SK-N-MC (cell line): ENCODE results near the gene NAPSA.
A peak's percentile ranks its signal among the peaks of the same experiment; 100 is the strongest.

ENCODE experiments used
- DNase-seq: peaks from one replicate; pipeline ENCODE4 v3.0.0-alpha.2; 2011; ENCODE audit warnings: low read depth, low spot score
- H3K27ac ChIP-seq: fragments of 200-600 bp; sonication (generic); 2 replicates; pipeline ENCODE4 v1.5.1; 2016; ENCODE audit warnings: mixed run types
- H3K36me3 ChIP-seq: fragments of 200-600 bp; sonication (generic); 2 replicates; pipeline ENCODE4 v1.6.1; 2017; ENCODE audit warnings: antibody characterized with exemption, low read length, mixed read lengths; ENCODE audit not compliant: insufficient read depth
- H3K4me3 ChIP-seq: fragments of 200-600 bp; sonication (generic); 2 replicates; pipeline ENCODE4 v1.5.1; 2016
- H3K9ac ChIP-seq: fragments of 200-600 bp; sonication (generic); 2 replicates; pipeline ENCODE4 v1.8.0; 2017; ENCODE audit warnings: mixed run types, mixed read lengths; ENCODE audit not compliant: insufficient read length
- H3K9me3 ChIP-seq: fragments of 200-600 bp; sonication (generic); 2 replicates; pipeline ENCODE4 v1.6.1; 2017; ENCODE audit warnings: low read depth, mild to moderate bottlenecking, antibody characterized with exemption, low read length, moderate library complexity, mixed read lengths
- EZH2 ChIP-seq: fragments of 200-600 bp; sonication (generic); IDR thresholded peaks from one replicate; pipeline ENCODE4 v1.6.1; 2017; ENCODE audit warnings: antibody characterized with exemption
- FOXP2 ChIP-seq: optimal IDR thresholded peaks from 2 replicates; pipeline ENCODE3; 2011; ENCODE audit warnings: mild to moderate bottlenecking, moderate library complexity; ENCODE audit not compliant: insufficient read depth; ENCODE audit errors: extremely low read length, control extremely low read depth
- POLR2AphosphoS5 ChIP-seq: IDR thresholded peaks from 2 replicates; pipeline ENCODE4 v1.6.1; 2012; ENCODE audit warnings: mild to moderate bottlenecking, low read depth, low read length, borderline replicate concordance

Gene NAPSA

DNA sequence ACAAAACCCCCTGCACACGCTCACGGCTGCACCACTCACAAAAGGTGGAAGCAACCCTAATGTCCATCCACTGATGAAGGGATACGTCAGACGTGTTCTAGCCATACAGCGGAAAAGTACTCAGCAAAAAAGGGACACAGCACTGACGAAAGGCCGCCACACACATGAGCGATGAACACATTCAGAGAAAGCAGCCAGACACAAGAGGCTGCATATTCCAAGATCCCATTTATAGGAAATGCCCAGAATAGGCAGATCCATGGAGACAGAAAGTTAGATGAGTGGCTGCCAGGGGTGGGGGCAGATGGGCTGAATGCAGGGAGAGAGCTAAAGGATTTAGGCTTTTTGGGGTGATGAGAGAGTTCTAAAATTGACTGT lies 22.4 kb upstream of the NAPSA start:
- Histone ChIP-seq H3K4me3 (no peak overlapping the region), H3K27ac (no peak overlapping the region), H3K9ac (no peak overlapping the region)

GRCh38 chr19:50387176-50387867 lies 21.9 kb upstream of the NAPSA start:
- Histone ChIP-seq H3K9me3 (no peaks in the 10 kb centered on the region), H3K4me3 (no peak overlapping the region), H3K27ac (no peak overlapping the region), H3K36me3 (peaks cover 22% of the 10 kb centered on the region; the same call in 1 of the 2 replicates), H3K9ac (no peak overlapping the region)
- TF ChIP-seq FOXP2 (no peak), POLR2AphosphoS5 (no peak), EZH2 (no peak)
- DNase-seq = no peak

More for the DNA sequence above, 22.4 kb upstream of the NAPSA start:
- DNase-seq = no peak
- peaks cover 27% of the 10 kb centered on the region for H3K36me3 ChIP-seq
- no peaks in the 10 kb centered on the region for H3K9me3 ChIP-seq
- no peak for TF ChIP-seq FOXP2
- no peak for TF ChIP-seq POLR2AphosphoS5
- no peak for TF ChIP-seq EZH2

DNA sequence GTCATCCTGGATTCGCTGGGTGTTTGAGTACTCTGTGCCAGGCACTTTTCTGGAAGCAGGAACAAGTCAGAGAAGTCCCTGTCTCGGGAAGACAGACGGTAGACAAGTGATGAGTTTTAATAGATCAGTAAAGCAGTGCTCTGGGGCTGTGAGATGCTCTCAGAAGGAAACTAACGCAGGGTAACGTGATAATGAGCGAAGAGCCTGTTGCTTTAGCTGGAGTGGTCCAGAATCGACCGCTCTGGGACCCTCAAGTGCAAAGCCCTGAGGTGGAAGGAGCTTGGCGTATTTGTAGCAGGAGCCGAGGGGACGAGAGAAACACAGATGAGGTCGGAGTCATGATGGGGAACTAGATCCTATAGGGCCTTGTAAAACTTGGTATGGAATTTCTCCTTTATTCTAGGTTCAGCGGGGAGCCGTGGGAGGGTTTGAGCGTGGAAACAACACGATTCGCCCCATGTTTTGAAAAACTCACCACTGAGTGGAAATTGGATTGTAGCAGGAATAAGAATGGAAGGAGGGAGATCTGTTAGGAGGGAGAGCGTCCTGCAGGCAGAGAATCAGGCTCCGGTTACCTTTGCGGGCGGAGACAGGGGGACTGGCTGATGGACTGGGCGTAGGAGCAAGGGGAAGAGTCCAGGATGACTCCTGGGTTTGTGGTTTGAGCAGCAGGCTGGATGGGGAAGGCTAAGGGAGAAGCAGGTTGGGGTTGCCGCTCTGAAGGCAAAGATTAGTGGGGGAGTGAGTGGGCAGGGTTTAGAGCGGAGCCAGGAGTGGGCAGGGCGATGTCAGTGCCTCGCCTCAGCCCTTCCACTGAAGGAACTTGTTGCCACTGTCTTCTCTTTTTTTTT lies 19.5 kb upstream of the NAPSA start:
- Histone ChIP-seq H3K27ac (peak overlapping the region; percentile 63; the same call in 1 of the 2 replicates), H3K9ac (peak overlapping the region; percentile 80), H3K4me3 (peak overlapping the region; percentile 86), H3K36me3 (peaks cover 18% of the 10 kb centered on the region; the same call in 1 of the 2 replicates), H3K9me3 (no peaks in the 10 kb centered on the region)
- DNase-seq = no peak
- TF ChIP-seq EZH2 (no peak), POLR2AphosphoS5 (no peak)

DNA sequence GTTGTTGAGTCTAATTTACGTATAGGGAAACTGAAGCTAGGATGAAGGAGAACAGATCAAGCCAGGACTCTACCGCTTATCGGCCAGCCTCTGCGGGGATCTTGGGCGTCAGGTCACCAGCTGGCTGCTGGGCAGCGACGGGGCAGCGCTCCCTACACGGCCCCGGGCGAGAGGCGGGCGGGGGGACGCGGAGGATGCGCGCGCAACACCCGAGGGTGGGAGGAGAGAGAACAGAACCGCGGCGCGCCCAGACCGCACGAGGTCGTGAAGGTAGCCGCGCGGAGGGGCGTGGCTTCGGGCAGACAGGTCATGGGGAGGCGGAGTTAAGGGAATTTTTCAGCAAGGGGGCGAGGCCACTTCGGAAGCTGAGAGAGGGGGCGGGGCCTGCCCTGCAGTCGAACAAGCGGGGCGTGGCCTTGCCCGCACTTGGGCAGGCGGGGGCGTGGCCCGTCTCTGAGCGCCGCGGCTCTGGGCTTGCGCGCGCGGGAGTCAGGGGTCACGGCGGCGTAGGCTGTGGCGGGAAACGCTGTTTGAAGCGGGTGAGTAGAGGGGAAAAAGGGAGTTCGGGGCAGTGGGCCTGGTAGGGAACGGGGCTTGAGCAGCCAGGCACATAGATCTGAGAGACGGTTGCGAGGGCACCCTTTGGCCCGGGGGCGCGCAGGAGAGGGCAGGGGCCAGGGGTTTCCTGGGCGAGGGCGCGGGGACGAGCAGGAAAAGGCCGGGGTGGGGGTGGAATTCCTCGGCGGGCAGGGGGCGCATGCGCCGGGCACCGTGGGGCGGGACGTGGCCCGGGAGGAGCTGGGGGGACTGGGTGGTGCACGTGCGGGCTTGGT lies 18.6 kb upstream of the NAPSA start, which contains the start of gene POLD1:
Gene POLD1, plus strand, starts transcription at position 496 of the 833 bp plus-strand sequence. CDS start 14,505 bp downstream, outside the sequence.
- H3K4me3 ChIP-seq = peak within 1 kb of the TSS; percentile 86
- H3K36me3 ChIP-seq = peaks cover 27% of the 10 kb centered on the region; the same call in 1 of the 2 replicates
- H3K9ac ChIP-seq = peak within 1 kb of the TSS; percentile 80
- H3K9me3 ChIP-seq = no peaks in the 10 kb centered on the region
- DNase-seq = peak; percentile 80
- no peak for TF ChIP-seq EZH2
- TF ChIP-seq FOXP2 = no peak
- TF ChIP-seq POLR2AphosphoS5 = peak; percentile 83
- peak within 1 kb of the TSS; percentile 68 for H3K27ac ChIP-seq

- Histone ChIP-seq H3K9ac (peak overlapping the region; percentile 75), H3K9me3 (no peaks in the 10 kb centered on the region), H3K36me3 (peaks cover 35% of the 10 kb centered on the region; the same call in 1 of the 2 replicates), H3K4me3 (peak overlapping the region; percentile 86), H3K27ac (peak overlapping the region; percentile 68; the same call in 1 of the 2 replicates)
- DNase-seq = no peak
- TF ChIP-seq POLR2AphosphoS5 (no peak), EZH2 (no peak), FOXP2 (no peak)
Observed at GRCh38 chr19:50383001-50383851, 17.8 kb upstream of the NAPSA start.

DNA sequence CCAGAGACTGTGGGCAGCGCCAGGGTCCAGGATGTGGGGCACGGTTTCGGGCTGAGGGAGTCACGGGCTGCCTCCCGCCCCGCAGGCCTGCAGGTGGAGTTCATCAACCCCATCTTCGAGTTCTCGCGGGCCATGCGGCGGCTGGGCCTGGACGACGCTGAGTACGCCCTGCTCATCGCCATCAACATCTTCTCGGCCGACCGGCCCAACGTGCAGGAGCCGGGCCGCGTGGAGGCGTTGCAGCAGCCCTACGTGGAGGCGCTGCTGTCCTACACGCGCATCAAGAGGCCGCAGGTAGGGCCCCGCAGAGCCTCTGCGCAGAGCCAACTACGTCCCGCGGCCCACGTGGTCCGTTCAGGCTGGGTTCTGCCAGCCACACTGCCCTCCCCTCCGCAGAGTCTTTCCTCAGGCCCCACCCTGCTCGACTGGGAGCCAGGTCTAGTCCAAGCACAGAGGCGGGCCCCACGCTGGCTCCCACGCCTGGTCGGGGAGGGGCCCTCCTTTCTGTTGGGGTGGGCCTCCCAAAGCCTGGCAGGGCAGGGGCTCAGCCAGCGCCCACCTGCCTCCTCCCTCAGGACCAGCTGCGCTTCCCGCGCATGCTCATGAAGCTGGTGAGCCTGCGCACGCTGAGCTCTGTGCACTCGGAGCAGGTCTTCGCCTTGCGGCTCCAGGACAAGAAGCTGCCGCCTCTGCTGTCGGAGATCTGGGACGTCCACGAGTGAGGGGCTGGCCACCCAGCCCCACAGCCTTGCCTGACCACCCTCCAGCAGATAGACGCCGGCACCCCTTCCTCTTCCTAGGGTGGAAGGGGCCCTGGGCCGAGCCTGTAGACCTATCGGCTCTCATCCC lies 16.7 kb upstream of the NAPSA start:
- Histone ChIP-seq H3K4me3 (no peak overlapping the region), H3K36me3 (peaks cover 35% of the 10 kb centered on the region; the same call in 1 of the 2 replicates), H3K9me3 (no peaks in the 10 kb centered on the region), H3K9ac (no peak overlapping the region), H3K27ac (no peak overlapping the region)
- DNase-seq = no peak
- TF ChIP-seq EZH2 (no peak), POLR2AphosphoS5 (no peak), FOXP2 (no peak)

DNA sequence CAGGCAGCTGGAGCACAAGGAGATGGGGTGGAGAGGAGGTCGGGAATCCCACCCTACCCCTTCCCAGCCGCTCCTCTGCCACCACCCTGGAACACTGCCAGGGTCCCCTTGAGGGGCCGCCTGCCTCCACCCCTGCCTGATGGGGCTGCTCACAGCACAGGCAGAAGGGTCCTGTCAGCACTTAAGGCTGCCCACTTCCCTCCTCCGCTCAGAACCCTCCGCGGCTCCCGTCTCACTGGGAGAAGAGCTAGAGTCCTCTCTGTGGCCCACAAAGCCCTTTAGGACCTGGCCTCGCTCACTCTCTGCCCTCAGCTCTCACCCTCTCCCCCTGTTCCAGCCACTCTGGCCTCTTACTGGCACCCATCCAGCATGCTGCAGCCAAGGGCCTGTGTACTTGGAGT lies 15.3 kb upstream of the NAPSA start:
- H3K27ac ChIP-seq = no peak overlapping the region

More for the DNA sequence above, 15.3 kb upstream of the NAPSA start:
- TF ChIP-seq EZH2 = no peak
- TF ChIP-seq FOXP2 = no peak
- no peak overlapping the region for H3K4me3 ChIP-seq
- no peak overlapping the region for H3K9ac ChIP-seq
- H3K36me3 ChIP-seq = peaks cover 29% of the 10 kb centered on the region; the same call in 1 of the 2 replicates
- DNase-seq = no peak
- no peaks in the 10 kb centered on the region for H3K9me3 ChIP-seq
